Right lobe of liver (tissue), 4 donors: ENCODE data around the gene DUSP28.

Source experiments
- POLR2A ChIP-seq: fragments of 450-650 bp; IDR thresholded peaks from one replicate; pipeline ENCODE4 v1.6.1; 2017; ENCODE audit warnings: antibody characterized with exemption, mild to moderate bottlenecking
- TF ChIP-seq, protein P1 (sequence below), 4 donors: fragments of 200-600 bp in 3 of 4; fragments of 450-650 bp in 1 of 4; IDR thresholded peaks; one replicate each; pipeline versions ENCODE4 v1.5.1 to v1.8.0; 2016 to 2022; ENCODE audit warnings: antibody characterized with exemption in 4 of 4, mild to moderate bottlenecking in 2 of 4
- donor health status: DM: no; HTN: no; CAD: no.
- donor health status: DM: no; HTN: no; CAD: no.
- donor health status: DM: no; HTN: yes; CAD: no.

DNA sequence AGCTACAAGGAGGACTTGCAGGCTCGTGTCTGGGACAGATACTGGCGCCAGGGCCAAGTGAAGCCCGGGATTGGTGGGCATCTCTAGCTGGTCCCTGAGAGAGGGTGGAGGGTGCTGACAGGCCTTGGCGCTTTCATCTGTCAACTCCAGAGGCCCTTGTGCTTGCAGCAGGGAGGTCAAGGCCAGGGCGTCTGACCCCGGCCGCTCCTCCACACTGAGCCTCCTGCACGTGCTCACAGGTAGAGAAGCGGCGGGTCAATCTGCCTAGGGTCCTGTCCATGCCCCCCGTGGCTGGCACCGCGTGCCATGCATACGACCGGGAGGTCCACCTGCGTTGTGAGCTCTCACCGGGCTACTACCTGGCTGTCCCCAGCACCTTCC, 35.9 kb downstream of the DUSP28 start:
- TF ChIP-seq, protein P1, sequence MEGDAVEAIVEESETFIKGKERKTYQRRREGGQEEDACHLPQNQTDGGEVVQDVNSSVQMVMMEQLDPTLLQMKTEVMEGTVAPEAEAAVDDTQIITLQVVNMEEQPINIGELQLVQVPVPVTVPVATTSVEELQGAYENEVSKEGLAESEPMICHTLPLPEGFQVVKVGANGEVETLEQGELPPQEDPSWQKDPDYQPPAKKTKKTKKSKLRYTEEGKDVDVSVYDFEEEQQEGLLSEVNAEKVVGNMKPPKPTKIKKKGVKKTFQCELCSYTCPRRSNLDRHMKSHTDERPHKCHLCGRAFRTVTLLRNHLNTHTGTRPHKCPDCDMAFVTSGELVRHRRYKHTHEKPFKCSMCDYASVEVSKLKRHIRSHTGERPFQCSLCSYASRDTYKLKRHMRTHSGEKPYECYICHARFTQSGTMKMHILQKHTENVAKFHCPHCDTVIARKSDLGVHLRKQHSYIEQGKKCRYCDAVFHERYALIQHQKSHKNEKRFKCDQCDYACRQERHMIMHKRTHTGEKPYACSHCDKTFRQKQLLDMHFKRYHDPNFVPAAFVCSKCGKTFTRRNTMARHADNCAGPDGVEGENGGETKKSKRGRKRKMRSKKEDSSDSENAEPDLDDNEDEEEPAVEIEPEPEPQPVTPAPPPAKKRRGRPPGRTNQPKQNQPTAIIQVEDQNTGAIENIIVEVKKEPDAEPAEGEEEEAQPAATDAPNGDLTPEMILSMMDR (IDR thresholded peaks at IDR 0.05), result no peak
- no peak for TF ChIP-seq POLR2A
